Smooth muscle cell (in vitro differentiated cells): ENCODE results near the gene CEP41. TPM values are rescaled to one million over a fixed set of nuclear protein-coding genes. Genes with fewer than 3 reads are reported as not detected.

Source experiments
- DNase-seq: peaks from one replicate; lab custom pipeline; 2025; ENCODE audit not compliant: unreplicated experiment; lab: John Stamatoyannopoulos, UW
- H2AFZ ChIP-seq: fragments of 200-600 bp; sonication (generic); 2 replicates; pipeline ENCODE4 v1.6.0; 2016; ENCODE audit warnings: antibody characterized with exemption, low read depth, mild to moderate bottlenecking
- H3F3A ChIP-seq: fragments of 200-600 bp; sonication (generic); 2 replicates; pipeline ENCODE4 v1.6.0; 2017; ENCODE audit warnings: antibody characterized with exemption, low read depth
- H3K27ac ChIP-seq: fragments of 200-600 bp; sonication (generic); 2 replicates; pipeline ENCODE4 v1.5.1; 2016; ENCODE audit warnings: low read depth, mild to moderate bottlenecking
- H3K27me3 ChIP-seq: fragments of 200-600 bp; sonication (generic); 2 replicates; pipeline ENCODE4 v1.6.1; 2016; ENCODE audit warnings: low read depth, mild to moderate bottlenecking
- H3K36me3 ChIP-seq: fragments of 200-600 bp; sonication (generic); 2 replicates; pipeline ENCODE4 v1.5.1; 2016; ENCODE audit warnings: low read depth
- H3K4me1 ChIP-seq: fragments of 200-600 bp; sonication (generic); 2 replicates; pipeline ENCODE4 v1.5.1; 2016; ENCODE audit warnings: low read depth
- H3K4me2 ChIP-seq: fragments of 200-600 bp; sonication (generic); 2 replicates; pipeline ENCODE4 v1.6.0; 2016; ENCODE audit warnings: mild to moderate bottlenecking
- H3K4me3 ChIP-seq: fragments of 200-600 bp; sonication (generic); 2 replicates; pipeline ENCODE4 v1.5.1; 2016; ENCODE audit warnings: mild to moderate bottlenecking
- H3K79me2 ChIP-seq: fragments of 200-600 bp; sonication (generic); 2 replicates; pipeline ENCODE4 v1.6.0; 2016; ENCODE audit warnings: low read depth, mild to moderate bottlenecking
- H3K9ac ChIP-seq: fragments of 200-600 bp; sonication (generic); 2 replicates; pipeline ENCODE4 v1.6.0; 2016; ENCODE audit warnings: low read depth
- H3K9me3 ChIP-seq: fragments of 200-600 bp; sonication (generic); replicated peaks from 2 replicates; pipeline ENCODE4 v1.5.1; 2016; ENCODE audit warnings: low read depth
- H4K20me1 ChIP-seq: fragments of 200-600 bp; sonication (generic); 2 replicates; pipeline ENCODE4 v1.6.0; 2016; ENCODE audit warnings: low read depth
- WGBS: methylation state at CpG from one replicate; pipeline ENCODE4 v1.1.7; 2016; ENCODE audit warnings: low lambda C conversion rate; 5-methylcytosine and 5-hydroxymethylcytosine counted together
- polyA plus RNA-seq: library from polyadenylated mRNA; unstranded; fragments of >200 nt; fragmentation: Nextera tagmentation; extraction: Ambion mirVana; gene quantifications from 2 replicates; pipeline ENCODE4 v1.2.1, GENCODE V29; 2016
- total RNA-seq: library from RNA; depleted of rRNA; stranded (reverse); fragments of >200 nt; gene quantifications from 2 replicates; pipeline ENCODE4 v1.2.3, GENCODE V29; 2014
- TF ChIP-seq, protein P1 (sequence below): fragments of 200-600 bp; sonication (generic); IDR thresholded peaks from 2 replicates; pipeline ENCODE4 v1.5.1; 2017; ENCODE audit warnings: borderline replicate concordance, mild to moderate bottlenecking, antibody characterized with exemption; ENCODE audit not compliant: insufficient read depth, poor library complexity, severe bottlenecking

CEP41 gene
- total and polyA plus RNA-seq, 2 experiments from 2014 or later, result 18.3 to 35.1 TPM

DNA sequence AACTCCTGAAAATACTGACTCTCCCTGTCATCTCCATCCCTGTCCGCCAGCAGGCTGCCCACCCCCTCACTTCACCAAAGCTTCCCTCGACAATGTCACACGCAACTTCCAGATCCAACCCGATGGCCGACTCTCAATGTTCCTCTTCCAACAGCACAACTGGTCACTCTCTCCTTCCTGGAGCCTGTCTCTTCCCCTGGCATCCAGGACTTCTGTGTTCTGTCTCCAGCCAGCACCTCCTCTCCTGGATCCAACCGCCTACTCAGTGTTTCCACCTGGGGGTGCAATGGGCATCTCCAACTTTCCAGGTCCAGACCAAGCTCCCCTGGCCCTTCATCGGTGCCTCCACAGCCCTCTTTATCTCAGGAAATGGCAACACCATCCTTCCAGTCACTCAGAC, 87.6 kb downstream of the CEP41 start:
- Histone ChIP-seq H3K27ac (peak overlapping the region; percentile 41), H3K79me2 (no peaks in the 10 kb centered on the region), H3K27me3 (no peaks in the 10 kb centered on the region), H3K9me3 (no peaks in the 10 kb centered on the region), H3F3A (peaks cover 37% of the 10 kb centered on the region), H3K4me3 (no peak overlapping the region), H3K4me2 (no peak overlapping the region), H4K20me1 (no peaks in the 10 kb centered on the region), H3K4me1 (peaks cover 49% of the 10 kb centered on the region), H2AFZ (no peak overlapping the region), H3K9ac (no peak overlapping the region), H3K36me3 (no peaks in the 10 kb centered on the region)
- WGBS, result 84% methylated on average over 7 of the region's 7 CpGs
- no peak for DNase-seq
- TF ChIP-seq, protein P1, sequence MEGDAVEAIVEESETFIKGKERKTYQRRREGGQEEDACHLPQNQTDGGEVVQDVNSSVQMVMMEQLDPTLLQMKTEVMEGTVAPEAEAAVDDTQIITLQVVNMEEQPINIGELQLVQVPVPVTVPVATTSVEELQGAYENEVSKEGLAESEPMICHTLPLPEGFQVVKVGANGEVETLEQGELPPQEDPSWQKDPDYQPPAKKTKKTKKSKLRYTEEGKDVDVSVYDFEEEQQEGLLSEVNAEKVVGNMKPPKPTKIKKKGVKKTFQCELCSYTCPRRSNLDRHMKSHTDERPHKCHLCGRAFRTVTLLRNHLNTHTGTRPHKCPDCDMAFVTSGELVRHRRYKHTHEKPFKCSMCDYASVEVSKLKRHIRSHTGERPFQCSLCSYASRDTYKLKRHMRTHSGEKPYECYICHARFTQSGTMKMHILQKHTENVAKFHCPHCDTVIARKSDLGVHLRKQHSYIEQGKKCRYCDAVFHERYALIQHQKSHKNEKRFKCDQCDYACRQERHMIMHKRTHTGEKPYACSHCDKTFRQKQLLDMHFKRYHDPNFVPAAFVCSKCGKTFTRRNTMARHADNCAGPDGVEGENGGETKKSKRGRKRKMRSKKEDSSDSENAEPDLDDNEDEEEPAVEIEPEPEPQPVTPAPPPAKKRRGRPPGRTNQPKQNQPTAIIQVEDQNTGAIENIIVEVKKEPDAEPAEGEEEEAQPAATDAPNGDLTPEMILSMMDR, result no peak

DNA sequence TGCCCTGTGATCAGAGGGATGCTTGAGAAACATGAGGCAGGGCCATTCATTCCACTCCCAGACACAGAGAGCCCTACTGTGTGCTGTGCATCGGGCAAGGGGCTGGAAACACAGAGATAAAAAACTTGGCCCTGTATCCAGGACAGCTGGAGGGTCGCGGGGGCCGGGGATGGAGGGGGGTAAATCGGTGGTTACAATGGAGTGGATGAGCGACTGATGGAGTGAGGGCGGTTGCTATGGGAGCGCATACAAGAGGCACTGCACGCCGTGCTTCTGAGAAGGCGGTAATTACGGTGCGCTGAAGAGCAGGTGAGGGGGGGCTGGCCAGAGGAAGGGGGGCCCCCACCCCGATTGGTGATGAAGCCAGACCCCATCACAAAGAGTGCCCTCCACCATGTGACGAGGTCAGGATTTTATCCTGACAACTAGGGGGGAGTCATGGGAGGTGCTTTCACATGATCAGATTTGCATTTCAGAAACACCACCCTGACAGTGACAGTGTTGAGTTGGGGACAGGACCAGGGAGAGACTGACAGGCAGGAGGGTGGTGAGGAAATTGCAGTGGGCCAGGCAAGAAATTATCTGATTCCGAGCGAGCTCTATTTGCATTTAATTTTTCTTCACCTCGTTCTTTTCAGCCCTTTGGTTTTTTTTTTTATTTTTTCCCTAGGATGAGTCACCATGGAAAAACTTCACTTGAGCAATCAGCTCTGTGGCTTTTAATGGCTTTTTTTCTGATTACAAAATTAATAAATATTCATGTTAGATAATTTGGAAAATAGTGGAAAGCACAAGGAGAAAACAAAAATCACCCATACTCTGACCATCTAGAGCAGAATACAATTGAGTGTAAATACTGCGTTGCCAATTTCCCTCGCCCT, 88.4 kb downstream of the CEP41 start:
- Histone ChIP-seq H3K4me3 (no peak overlapping the region), H3F3A (peaks cover 34% of the 10 kb centered on the region), H3K27me3 (no peaks in the 10 kb centered on the region), H3K79me2 (no peaks in the 10 kb centered on the region), H3K4me1 (peaks cover 49% of the 10 kb centered on the region), H3K9me3 (no peaks in the 10 kb centered on the region), H3K4me2 (peak overlapping the region; percentile 5), H4K20me1 (no peaks in the 10 kb centered on the region), H3K36me3 (no peaks in the 10 kb centered on the region), H3K27ac (peak overlapping the region; percentile 41), H3K9ac (peak overlapping the region; percentile 6), H2AFZ (no peak overlapping the region)
- TF ChIP-seq, protein P1, result no peak
- no peak for DNase-seq
- WGBS, result 68% methylated on average over 20 of the region's 20 CpGs

DNA sequence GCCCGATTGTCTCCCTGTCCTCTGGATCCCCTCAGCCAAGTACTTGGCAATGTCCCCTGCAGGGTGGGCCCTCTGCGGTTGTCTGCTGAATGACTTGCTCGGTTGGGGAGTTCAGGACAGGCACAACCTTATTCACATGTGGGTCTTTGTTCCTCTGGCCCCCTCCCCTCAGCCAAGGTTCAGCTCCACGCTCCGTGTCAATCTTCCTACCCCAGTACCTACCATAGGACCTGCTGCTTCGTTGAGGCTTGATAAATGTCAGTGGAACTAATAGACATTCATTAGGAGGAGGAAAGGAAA, 89.1 kb downstream of the CEP41 start:
- H3K4me1 ChIP-seq, result peaks cover 46% of the 10 kb centered on the region
- peaks cover 31% of the 10 kb centered on the region for H3F3A ChIP-seq
- H3K36me3 ChIP-seq, result no peaks in the 10 kb centered on the region
- no peak for DNase-seq
- no peaks in the 10 kb centered on the region for H3K27me3 ChIP-seq
- no peaks in the 10 kb centered on the region for H3K79me2 ChIP-seq
- H3K27ac ChIP-seq, result peak overlapping the region; percentile 41
- H4K20me1 ChIP-seq, result no peaks in the 10 kb centered on the region
- TF ChIP-seq, protein P1, result no peak
- no peaks in the 10 kb centered on the region for H3K9me3 ChIP-seq
- H3K4me3 ChIP-seq, result no peak overlapping the region
- H3K9ac ChIP-seq, result no peak overlapping the region
- WGBS, result 50% methylated on average over 6 of the region's 6 CpGs
- peak overlapping the region; percentile 73 for H3K4me2 ChIP-seq
- no peak overlapping the region for H2AFZ ChIP-seq
